GM18502 (cell line): ENCODE results near the gene NDUFB3.

ENCODE experiments used
- ATAC-seq: cut with Tn5 transposase; IDR thresholded peaks from one replicate; pipeline ENCODE4 v1.9.1; 2021; ENCODE audit warnings: mild to moderate bottlenecking; ENCODE audit not compliant: unreplicated experiment, poor library complexity

NDUFB3 gene

DNA sequence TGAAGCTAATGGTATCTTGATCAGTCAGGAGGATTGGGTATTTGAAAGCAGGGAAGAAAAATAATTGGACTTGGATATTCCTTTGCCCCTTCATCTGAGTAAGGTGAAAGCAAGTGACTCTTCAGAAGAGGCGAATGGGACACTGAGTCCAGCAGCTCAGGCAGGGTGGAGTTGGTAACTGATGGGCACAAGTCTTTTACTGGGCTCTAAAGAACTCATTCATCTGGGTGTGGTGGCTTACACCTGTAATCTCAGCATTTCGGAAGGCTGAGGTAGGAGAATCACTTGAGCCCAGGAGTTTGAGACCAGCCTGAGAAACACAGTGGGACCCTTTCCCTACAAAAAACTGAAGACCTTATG is 55.3 kb downstream of the NDUFB3 start:
- ATAC-seq, result no peak

GRCh38 chr2:201127570-201127969 is 55.8 kb downstream of the NDUFB3 start:
- ATAC-seq, result no peak

DNA sequence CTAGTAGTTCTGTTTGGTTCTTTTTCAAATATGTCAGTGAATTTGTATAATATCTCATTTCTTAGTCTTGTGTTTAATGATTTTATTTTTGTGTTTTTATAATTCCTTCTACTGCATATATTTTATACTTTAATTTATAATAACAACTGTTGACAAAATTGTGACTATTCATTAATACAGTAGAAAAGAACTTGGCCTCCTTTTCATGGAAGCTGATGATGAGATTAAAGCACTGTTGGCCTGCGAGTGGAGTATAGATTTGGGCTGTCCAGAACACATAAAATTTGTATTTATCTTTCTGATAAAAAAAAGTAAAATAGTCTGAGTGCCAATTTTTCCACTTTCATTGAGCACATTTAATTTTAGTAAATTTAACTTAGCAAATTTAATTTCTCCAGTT is 56.2 kb downstream of the NDUFB3 start:
- no peak for ATAC-seq

DNA sequence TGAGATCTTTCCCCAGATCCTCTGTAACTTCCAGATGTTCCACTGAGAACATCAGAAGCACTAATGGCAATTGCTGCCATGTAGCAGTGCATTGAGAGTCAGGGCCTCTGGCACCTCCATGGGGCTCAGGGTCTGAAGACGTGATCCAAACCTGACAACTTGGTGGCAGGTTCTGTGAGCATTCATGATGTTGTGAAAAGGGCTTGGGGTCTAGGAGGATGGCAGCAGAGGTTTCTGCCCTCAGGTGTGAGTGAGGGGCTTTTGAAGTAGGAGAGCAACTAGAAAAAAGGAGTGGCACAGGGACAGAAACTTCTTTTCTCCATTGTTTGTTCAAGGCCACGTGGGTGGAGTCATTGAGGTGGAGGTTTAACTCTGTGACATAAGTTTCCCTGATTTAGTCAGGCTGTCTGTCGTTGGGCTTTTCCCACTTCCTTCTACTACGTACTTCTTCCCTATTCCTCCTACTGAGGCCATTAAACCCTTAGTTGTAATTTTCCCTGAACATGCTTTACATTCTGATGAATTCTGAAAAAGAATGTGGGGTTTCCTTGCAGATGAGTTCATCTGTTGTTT is 57.2 kb downstream of the NDUFB3 start:
- no peak for ATAC-seq

DNA sequence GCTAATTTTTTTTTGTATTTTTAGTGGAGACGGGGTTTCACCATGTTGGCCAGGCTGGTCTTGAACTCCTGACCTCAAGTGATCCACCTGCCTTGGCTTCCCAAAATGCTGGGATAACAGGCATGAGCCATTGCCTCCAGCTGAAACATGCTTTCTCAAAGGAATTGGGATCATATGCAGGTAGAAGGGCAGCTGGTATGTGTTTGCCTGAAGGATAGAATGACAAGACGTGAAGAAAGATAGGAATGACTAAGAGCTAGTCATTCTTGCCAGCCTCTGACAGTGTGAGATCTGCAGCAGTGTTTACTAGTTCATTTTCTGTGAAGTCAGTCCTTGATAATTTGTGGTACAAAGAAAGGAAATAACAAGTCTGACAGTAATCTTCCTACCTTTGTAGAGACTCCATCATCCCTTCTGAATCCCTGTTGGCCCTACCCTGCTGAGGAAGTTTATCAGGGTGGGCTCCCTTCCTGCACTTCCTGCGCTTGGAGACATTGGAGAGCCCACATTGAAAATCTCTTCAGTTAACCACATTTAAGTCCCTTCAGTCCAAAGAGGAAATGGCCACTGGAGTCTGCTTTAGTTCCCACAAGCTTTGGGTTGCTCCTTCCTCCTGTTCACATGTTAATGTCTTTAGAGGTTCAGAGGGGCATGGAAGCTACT is 58.9 kb downstream of the NDUFB3 start:
- peak; percentile 30 for ATAC-seq

- ATAC-seq, result peak; percentile 36
These were observed 60.7 kb downstream of the NDUFB3 start for GRCh38 chr2:201132518-201132917.
